Hematopoietic multipotent progenitor cell treated with erythropoietin and hydrocortisone succinate and interleukin-3 and kit ligand, for 6 days (in vitro differentiated cells): ENCODE data around the gene CFAP20DC.
A peak's percentile ranks its signal among the peaks of the same experiment; 100 is the strongest.

Experiments
- DNase-seq: peaks from one replicate; pipeline ENCODE4 v3.0.0-alpha.2; 2015

The CFAP20DC gene

GRCh38 chr3:58798312-58798711, 251.5 kb downstream of the CFAP20DC start:
- peak; percentile 52 for DNase-seq

DNA sequence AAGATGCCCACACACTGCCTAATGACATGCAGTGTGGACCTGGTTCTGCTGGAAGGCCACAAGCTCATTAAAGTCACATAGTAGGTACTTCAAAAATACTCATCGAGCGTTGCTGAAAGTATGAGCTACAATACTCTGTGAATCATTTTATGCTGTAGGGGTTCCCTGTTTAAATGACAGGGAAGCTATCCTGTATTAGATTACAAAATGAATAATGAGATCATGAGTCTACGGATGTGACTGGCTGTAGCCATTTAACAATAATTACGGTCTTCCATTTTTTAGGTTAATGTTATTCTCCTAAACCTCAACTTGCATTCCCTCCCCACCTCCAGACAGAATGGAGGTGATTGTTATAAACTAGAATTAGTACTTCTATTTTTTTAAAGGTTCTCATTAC, 255.1 kb downstream of the CFAP20DC start:
- no peak for DNase-seq

- no peak for DNase-seq
Measured at GRCh38 chr3:58793938-58794337, 255.9 kb downstream of the CFAP20DC start.

- DNase-seq = no peak
Measured at GRCh38 chr3:58792921-58793451, 256.8 kb downstream of the CFAP20DC start.

GRCh38 chr3:58789385-58789784, 260.4 kb downstream of the CFAP20DC start:
- no peak for DNase-seq

DNA sequence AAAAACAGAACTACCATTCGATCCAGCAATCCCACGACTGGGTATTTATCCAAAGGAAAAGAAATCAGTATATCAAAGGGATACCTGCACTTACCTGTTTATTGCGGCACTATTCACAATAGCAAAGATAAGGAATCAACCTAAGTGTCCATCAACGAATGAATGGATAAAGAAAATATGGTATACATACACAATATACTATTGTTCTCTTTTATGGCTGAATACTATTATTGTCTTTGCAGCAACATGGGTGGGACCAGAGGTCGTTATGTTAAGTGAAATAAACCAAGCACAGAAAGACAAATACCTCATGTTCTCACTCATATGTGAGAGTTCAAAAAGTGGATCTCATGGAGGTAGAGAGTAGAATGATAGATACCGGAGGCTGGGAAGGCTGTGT, 264.9 kb downstream of the CFAP20DC start:
- no peak for DNase-seq

DNA sequence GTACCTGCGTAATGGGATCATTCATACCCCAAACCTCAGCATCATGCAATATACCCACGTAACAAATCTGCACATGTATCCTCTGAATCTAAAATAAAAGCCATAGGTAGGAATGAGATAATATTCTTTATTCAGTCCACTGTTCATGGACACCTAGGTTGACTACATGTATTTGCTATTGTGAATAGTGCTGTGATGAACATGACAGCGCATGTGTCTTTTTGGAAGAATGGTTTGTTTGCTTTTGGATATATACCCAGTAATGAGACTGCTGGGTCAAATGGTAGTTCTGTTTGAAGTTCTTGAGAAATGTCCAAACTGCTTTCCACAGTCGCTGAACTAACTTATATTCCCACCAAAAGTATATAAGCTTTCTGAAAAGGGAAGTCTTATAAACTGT, 265.4 kb downstream of the CFAP20DC start:
- DNase-seq = no peak

DNA sequence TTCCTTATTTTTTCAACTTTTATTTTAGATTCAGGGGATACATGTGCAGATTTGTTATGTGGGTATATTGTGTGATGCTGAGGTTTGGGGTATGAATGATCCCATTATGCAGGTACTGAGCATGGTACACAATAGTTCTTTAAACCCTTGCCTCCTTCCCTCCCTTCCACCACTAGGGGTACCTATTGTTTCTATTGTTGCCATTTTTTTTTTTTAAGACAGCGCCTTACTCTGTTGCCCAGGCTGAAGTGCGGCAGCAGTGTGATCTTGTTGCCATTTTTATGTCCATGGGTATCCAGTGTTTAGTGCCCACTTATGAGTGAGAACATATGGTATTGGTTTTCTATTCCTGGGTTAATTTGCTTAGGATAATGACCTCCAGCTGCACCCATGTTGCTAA, 266.0 kb downstream of the CFAP20DC start:
- no peak for DNase-seq

DNA sequence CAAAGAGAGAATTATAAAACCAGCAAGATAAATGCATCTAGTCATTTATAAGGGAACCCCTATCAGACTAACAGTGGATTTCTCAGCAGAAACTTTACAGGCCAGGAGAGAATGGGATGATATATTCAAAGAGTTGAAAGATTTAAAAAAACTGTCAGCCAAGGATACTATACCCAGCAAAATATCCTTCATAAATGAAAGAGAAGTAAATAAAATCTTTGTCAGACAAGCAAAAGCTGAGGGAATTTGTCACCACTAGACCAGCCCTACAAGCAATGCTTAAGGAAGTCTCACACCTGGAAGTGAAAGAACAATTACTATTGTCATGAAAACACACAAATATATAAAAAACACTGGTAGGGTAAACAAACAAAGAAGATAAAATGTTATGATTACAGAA, 269.9 kb downstream of the CFAP20DC start:
- DNase-seq = no peak

DNA sequence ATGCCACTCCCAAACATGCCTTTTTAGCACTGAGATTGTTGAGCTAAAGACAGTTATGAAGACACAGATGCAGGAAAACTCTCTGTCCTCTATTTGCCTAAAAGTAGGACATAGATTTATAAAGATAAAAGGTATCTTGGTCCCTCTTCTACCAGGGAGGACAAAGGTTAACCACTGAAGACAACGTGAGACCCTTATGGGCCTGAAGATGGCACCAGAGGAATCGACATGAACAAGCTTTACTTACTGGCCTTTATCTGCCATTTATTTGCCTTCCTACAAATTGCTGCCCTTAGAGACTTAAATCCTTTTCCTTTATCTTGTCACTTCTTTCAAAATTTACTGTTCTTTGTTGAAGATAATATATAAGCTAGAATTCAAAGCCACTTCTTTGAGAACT, 273.6 kb downstream of the CFAP20DC start:
- DNase-seq = peak; percentile 16

GRCh38 chr3:58772462-58772861, 277.4 kb downstream of the CFAP20DC start:
- DNase-seq = no peak

DNA sequence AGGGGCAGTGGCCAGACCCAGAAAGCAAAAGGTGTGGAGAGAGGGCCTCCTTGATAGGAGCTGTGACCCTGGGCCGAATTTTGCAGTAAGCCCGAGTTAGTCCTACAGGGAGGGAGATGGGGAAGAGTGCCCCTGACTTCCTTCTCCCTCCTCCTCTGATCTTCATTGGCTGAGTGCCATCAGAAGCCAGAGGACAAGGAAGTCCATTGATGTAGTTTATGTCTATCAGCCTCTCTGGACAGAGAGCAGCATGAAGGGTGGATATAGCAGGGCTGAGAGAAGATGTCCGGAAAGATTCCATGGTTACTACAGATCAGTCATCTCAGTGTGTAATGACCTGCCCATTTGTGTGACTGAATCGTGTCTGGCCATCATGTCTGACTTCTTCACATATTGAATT, 280.8 kb downstream of the CFAP20DC start:
- no peak for DNase-seq

- DNase-seq = no peak
Measured at GRCh38 chr3:58766587-58767282, 283.1 kb downstream of the CFAP20DC start.

DNA sequence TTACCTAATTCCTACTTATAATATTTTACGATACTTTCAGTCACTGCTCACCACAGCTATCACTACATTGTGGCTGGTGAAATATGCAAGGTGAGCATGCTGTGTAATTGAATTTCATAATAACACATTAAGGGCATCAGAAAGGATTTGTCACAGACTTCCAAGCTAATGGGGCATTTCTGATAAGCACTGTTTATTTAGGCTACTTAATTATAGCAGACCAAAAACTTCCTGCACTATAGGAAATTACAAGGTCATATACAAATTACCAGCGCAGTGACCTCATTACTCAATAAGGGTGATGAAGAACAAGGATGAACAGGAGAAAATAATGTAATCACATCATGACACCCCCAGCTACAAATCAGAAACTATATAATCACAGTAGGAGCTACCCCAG, 294.7 kb downstream of the CFAP20DC start:
- DNase-seq = no peak

DNA sequence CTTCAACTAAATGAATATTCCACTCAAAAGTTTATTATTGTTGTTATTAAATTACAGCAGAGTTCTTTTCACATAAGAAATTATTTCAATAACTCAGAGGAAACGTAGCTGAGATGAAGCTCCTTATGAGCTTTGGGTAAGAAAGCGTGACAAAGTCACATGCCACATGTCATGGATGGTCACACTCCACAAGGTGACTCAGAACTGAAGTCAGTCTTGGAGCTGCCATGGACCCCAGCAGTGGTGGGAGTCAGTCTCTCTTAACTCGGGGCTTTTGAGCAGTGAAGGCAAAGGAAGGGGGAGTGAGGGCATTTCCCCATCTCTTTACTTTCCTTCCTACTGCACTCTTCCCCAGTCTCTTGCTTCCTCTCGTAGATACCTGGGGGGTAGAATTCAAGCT, 295.8 kb downstream of the CFAP20DC start:
- DNase-seq = no peak

GRCh38 chr3:58751882-58752567, 297.8 kb downstream of the CFAP20DC start:
- no peak for DNase-seq

- no peak for DNase-seq
Measured at GRCh38 chr3:58751235-58751634, 298.6 kb downstream of the CFAP20DC start.

DNA sequence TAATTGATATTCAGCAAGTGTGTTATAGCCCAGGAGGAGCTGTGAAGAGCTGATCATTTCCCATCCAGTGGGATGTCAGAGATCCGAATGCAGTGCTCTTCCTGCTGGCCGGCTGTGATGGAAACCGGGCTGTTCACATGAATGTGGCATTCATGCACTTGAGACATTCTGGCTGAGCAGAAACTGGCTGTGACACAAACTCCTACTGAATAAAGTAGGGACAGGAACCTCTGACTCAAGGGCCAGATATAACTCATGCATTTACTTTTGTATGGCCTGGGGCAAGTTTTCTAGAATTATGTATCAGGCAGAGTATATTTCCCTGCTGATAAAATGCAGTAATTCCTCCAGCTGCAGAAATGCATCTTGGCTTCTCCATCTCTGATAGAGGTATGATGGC, 299.9 kb downstream of the CFAP20DC start:
- no peak for DNase-seq

GRCh38 chr3:58748024-58748423, 301.8 kb downstream of the CFAP20DC start:
- no peak for DNase-seq

- no peak for DNase-seq
Measured at GRCh38 chr3:58746758-58747157, 303.1 kb downstream of the CFAP20DC start.

GRCh38 chr3:58743296-58743695, 306.5 kb downstream of the CFAP20DC start:
- DNase-seq = no peak

DNA sequence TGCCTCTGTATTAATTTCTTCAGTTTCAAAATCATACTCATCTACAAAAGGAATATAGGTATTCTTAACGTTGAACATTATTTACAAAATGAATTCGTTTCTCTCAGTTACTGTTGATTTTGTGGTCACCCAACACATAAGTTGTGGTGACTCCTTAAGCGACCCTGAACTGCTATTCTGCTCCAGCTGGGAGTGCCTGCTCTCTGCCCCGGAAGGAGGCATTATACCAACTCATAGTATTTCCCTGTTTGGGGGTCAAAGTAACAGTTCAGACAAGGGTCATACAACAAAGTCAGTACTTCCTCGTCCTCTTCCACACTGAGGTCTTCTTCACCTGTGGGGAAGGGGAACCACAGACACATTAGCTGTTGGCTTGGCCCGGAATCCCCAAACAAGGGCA, 307.6 kb downstream of the CFAP20DC start:
- DNase-seq = no peak

- no peak for DNase-seq
Measured at GRCh38 chr3:58737644-58738043, 312.2 kb downstream of the CFAP20DC start.

DNA sequence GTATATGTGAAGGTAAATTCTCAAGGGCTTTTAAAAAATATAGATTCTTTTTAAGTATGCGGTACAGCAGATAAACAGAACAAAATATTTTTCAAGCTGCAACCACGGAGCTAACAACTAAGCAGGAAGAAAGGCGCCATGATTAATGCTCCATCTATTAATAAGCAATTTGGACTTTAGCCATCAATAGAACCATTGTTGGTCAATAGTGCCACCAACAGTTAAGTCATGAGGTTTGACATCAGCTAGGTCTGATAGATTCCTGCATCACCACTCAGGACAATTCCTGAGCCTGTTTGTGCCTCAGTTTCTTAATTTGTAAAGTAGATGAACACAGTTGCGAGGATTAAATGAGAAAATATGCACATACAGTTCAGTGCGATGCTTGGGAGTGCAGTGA, 318.2 kb downstream of the CFAP20DC start:
- DNase-seq = no peak

- no peak for DNase-seq
Measured at GRCh38 chr3:58728723-58729122, 321.1 kb downstream of the CFAP20DC start.
